Fibroblast of the aortic adventitia (primary cell): ENCODE results near the gene NBAS. TPM values are rescaled to one million over a fixed set of nuclear protein-coding genes. Genes with fewer than 3 reads are reported as not detected.

Experiments
- DNase-seq: peaks from one replicate; pipeline ENCODE4 v3.0.0-alpha.2; 2010; ENCODE audit warnings: low read depth
- H3K4me3 ChIP-seq: 2 replicates; pipeline ENCODE4 v1.5.1; 2011; ENCODE audit warnings: low read depth, mild to moderate bottlenecking, control low read depth, low read length, moderate library complexity
- total RNA-seq: library from RNA; depleted of rRNA; stranded (reverse); fragments of >200 nt; gene quantifications from 2 replicates; pipeline ENCODE4 v1.2.3, GENCODE V29; 2012; ENCODE audit warnings: low replicate concordance
- TF ChIP-seq, protein P1 (sequence below): IDR thresholded peaks from 2 replicates; pipeline ENCODE4 v1.5.1; 2011; ENCODE audit warnings: mild to moderate bottlenecking, low read length, control low read depth, inconsistent platforms; ENCODE audit not compliant: insufficient read depth

Gene NBAS
- total RNA-seq, 1 donor: 76.0 TPM

- TF ChIP-seq, protein P1, sequence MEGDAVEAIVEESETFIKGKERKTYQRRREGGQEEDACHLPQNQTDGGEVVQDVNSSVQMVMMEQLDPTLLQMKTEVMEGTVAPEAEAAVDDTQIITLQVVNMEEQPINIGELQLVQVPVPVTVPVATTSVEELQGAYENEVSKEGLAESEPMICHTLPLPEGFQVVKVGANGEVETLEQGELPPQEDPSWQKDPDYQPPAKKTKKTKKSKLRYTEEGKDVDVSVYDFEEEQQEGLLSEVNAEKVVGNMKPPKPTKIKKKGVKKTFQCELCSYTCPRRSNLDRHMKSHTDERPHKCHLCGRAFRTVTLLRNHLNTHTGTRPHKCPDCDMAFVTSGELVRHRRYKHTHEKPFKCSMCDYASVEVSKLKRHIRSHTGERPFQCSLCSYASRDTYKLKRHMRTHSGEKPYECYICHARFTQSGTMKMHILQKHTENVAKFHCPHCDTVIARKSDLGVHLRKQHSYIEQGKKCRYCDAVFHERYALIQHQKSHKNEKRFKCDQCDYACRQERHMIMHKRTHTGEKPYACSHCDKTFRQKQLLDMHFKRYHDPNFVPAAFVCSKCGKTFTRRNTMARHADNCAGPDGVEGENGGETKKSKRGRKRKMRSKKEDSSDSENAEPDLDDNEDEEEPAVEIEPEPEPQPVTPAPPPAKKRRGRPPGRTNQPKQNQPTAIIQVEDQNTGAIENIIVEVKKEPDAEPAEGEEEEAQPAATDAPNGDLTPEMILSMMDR: no peak
- no peak overlapping the region for H3K4me3 ChIP-seq
Observed at GRCh38 chr2:15206419-15206818, 354.7 kb downstream of the NBAS start.

GRCh38 chr2:15205562-15205961, 355.6 kb downstream of the NBAS start:
- TF ChIP-seq, protein P1: no peak
- DNase-seq: no peak

More at GRCh38 chr2:15206419-15206818, 354.7 kb downstream of the NBAS start:
- DNase-seq: no peak

GRCh38 chr2:15201009-15201408, 360.1 kb downstream of the NBAS start:
- TF ChIP-seq, protein P1: no peak
- no peak overlapping the region for H3K4me3 ChIP-seq
- DNase-seq: no peak

More at GRCh38 chr2:15205562-15205961, 355.6 kb downstream of the NBAS start:
- H3K4me3 ChIP-seq: no peak overlapping the region

DNA sequence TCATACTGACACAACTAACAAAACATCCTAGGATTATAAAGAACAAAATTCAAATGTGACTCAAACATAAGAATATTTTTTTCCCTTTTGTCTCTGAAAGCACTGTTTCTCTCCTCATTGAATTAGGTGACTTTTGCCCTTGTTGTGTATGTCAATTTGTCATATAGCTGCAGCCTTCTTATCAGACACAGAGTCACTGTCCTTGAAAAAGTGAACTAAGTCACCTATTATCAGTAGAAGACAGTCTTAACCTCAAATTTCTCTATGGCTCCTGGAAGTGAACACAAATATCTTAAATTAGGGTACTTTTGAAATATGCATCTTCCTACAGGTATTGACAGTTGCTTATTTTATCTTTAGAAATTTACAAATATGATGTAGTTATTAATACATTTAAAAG, 360.6 kb downstream of the NBAS start:
- DNase-seq: no peak
- TF ChIP-seq, protein P1: no peak

DNA sequence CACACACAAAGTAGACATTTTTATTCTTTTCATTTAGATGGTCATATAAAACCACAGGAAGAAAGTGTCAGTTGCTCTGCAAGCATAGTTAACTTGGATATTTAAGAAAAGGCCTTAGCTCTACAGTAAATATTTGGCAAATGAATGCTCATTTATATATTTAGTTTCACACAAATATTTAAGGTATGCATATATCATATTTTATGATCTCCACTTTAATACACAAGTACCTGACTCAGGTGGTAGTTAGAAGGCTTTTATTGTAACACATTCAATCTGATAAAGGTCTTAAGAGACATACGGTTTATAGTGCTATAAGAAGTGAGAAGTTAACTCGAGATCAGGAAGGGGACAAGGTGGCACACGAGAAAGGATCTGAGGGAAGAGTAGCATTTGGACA, 363.1 kb downstream of the NBAS start:
- H3K4me3 ChIP-seq: no peak overlapping the region
- DNase-seq: no peak
- TF ChIP-seq, protein P1: no peak

More for the DNA sequence above, 360.6 kb downstream of the NBAS start:
- H3K4me3 ChIP-seq: no peak overlapping the region

GRCh38 chr2:15195813-15196212, 365.3 kb downstream of the NBAS start:
- DNase-seq: no peak
- TF ChIP-seq, protein P1: no peak
- no peak overlapping the region for H3K4me3 ChIP-seq

DNA sequence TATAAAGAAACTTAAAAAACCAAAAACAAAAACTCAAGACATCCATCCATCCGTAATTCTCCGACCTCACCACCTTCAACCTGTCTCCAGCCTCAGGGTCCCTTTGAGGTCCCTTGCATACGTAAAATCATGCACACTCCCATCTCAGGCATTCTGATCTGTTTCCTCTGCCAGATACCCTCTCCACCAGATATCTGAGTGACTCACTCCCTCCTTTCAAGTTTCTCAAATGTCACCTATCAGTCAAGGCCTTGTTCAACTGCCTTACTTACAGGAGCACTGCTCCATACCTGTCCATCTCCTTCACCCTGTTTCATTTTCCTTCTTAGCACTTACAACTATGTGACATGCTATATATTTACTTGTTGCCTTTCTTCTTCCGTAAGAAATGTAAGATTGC, 369.3 kb downstream of the NBAS start:
- TF ChIP-seq, protein P1: no peak
- no peak overlapping the region for H3K4me3 ChIP-seq
- no peak for DNase-seq
